PC-9 (cell line): Measurements from ENCODE around the gene CELF2. TPM values are rescaled to one million over a fixed set of nuclear protein-coding genes. Genes with fewer than 3 reads are reported as not detected.

Experiments used
- BruUV-seq: library from RNA; stranded (reverse); fragments of 400-500 nt; replicated peaks from 2 replicates; lab custom pipeline; 2021; lab: Mats Ljungman, UMichigan
- CTCF ChIA-PET: fragments of 300-600 bp; sonication (Branson Sonifier 250); formaldehyde crosslinking; loops from one replicate; lab custom pipeline; 2022; ENCODE audit warnings: antibody characterized with exemption; lab: Charles Lee
- POLR2A ChIA-PET: fragments of 300-600 bp; sonication (Branson Sonifier 250); formaldehyde crosslinking; loops from one replicate; lab custom pipeline; 2022; ENCODE audit warnings: antibody characterized with exemption; ENCODE audit not compliant: unreplicated experiment; lab: Charles Lee
- DNase-seq, 2 experiments: peaks; one replicate each; pipeline versions ENCODE4 v3.0.0 to v3.0.0-alpha.2; 2015 to 2022; ENCODE audit warnings: mixed read lengths in 1 of 2
- H2AFZ ChIP-seq: fragments of 200-600 bp; sonication (generic); 2 replicates; pipeline ENCODE4 v1.8.1; 2017; ENCODE audit warnings: antibody characterized with exemption
- H3F3A ChIP-seq: fragments of 200-600 bp; sonication (generic); 2 replicates; pipeline ENCODE4 v1.8.1; 2017; ENCODE audit warnings: antibody characterized with exemption, mild to moderate bottlenecking, low read depth; ENCODE audit not compliant: insufficient read depth
- H3K27ac ChIP-seq: fragments of 200-600 bp; sonication (generic); 2 replicates; pipeline ENCODE4 v1.6.1; 2016; ENCODE audit warnings: mixed run types
- H3K27me3 ChIP-seq: fragments of 200-600 bp; sonication (generic); 2 replicates; pipeline ENCODE4 v1.6.1; 2016; ENCODE audit warnings: low read depth, mixed run types; ENCODE audit not compliant: insufficient read depth
- H3K36me3 ChIP-seq: fragments of 200-600 bp; sonication (generic); 2 replicates; pipeline ENCODE4 v1.6.1; 2016; ENCODE audit warnings: low read depth, mixed run types
- H3K4me1 ChIP-seq: fragments of 200-600 bp; sonication (generic); replicated peaks from 2 replicates; pipeline ENCODE4 v1.6.1; 2016; ENCODE audit warnings: mixed run types; ENCODE audit not compliant: insufficient read depth
- H3K4me2 ChIP-seq: fragments of 200-600 bp; sonication (generic); 2 replicates; pipeline ENCODE4 v1.6.1; 2017; ENCODE audit warnings: mixed run types
- H3K4me3 ChIP-seq: fragments of 200-600 bp; sonication (generic); 2 replicates; pipeline ENCODE4 v1.6.1; 2016; ENCODE audit warnings: mixed run types
- H3K79me2 ChIP-seq: fragments of 200-600 bp; sonication (generic); 2 replicates; pipeline ENCODE4 v1.6.1; 2017; ENCODE audit warnings: low read depth, mixed run types
- H3K9me2 ChIP-seq: fragments of 200-600 bp; sonication (generic); 2 replicates; pipeline ENCODE4 v1.8.1; 2017; ENCODE audit warnings: mild to moderate bottlenecking; ENCODE audit not compliant: insufficient read depth
- H3K9me3 ChIP-seq: fragments of 200-600 bp; sonication (generic); 2 replicates; pipeline ENCODE4 v1.8.1; 2016; ENCODE audit warnings: low read depth; ENCODE audit not compliant: insufficient read depth
- H4K20me1 ChIP-seq: fragments of 200-600 bp; sonication (generic); 2 replicates; pipeline ENCODE4 v1.8.1; 2017; ENCODE audit not compliant: insufficient read depth
- EZH2 ChIP-seq: fragments of 200-600 bp; sonication (generic); IDR thresholded peaks from 2 replicates; pipeline ENCODE4 v1.8.0; 2017; ENCODE audit warnings: antibody characterized with exemption, low read depth
- intact Hi-C: fragments of 100-400 bp; cut with micrococcal nuclease; formaldehyde crosslinking; loops from one replicate; pipeline ENCODE4 v1.10.0; 2022; ENCODE audit not compliant: unreplicated experiment
- total RNA-seq: library from RNA; stranded (reverse); gene quantifications from 2 replicates; pipeline ENCODE4 v1.2.3, GENCODE V29; 2021
- TF ChIP-seq, protein P1 (sequence below): fragments of 200-600 bp; sonication (generic); conservative IDR thresholded peaks from 2 replicates; pipeline ENCODE4 v1.6.1; 2017; ENCODE audit warnings: mixed run types, antibody characterized with exemption, mild to moderate bottlenecking, moderate library complexity

CELF2 gene
- total RNA-seq, 1 experiment from 2014 or later, result not detected

DNA sequence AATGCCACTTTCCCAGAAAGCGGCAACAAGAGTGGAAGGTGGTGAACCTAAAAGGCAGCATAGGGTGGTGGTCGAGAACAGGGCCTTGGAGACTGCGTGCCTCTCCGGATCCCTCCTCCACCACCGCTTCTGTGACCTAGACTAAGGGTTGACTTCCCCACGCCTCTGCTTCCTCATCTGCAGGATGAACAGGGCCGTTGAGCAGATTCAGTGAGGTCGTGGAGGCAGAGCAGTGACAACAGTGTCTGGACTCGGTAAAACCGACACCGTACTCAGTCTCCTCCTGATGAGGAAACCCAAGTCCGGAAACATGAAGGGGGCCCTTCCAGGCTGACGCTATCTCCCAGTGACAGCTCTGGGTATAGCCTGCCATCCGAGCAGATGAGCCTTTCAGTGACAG lies 162.6 kb downstream of the CELF2 start:
- intact Hi-C loops, result no loop called here
- Histone ChIP-seq H3K9me3 (no peaks in the 10 kb centered on the region), H3K4me1 (no peaks in the 10 kb centered on the region), H3K27ac (no peak overlapping the region), H3K4me2 (no peak overlapping the region), H4K20me1 (no peaks in the 10 kb centered on the region), H3F3A (no peaks in the 10 kb centered on the region), H3K36me3 (no peaks in the 10 kb centered on the region), H2AFZ (no peak overlapping the region), H3K79me2 (no peaks in the 10 kb centered on the region), H3K9me2 (no peaks in the 10 kb centered on the region), H3K27me3 (peaks cover 60% of the 10 kb centered on the region), H3K4me3 (no peak overlapping the region)
- BruUV-seq, result no TSS peak
- CTCF ChIA-PET, result no interaction called here
- POLR2A ChIA-PET, result no interaction called here
- no peak for TF ChIP-seq EZH2
- TF ChIP-seq, protein P1, sequence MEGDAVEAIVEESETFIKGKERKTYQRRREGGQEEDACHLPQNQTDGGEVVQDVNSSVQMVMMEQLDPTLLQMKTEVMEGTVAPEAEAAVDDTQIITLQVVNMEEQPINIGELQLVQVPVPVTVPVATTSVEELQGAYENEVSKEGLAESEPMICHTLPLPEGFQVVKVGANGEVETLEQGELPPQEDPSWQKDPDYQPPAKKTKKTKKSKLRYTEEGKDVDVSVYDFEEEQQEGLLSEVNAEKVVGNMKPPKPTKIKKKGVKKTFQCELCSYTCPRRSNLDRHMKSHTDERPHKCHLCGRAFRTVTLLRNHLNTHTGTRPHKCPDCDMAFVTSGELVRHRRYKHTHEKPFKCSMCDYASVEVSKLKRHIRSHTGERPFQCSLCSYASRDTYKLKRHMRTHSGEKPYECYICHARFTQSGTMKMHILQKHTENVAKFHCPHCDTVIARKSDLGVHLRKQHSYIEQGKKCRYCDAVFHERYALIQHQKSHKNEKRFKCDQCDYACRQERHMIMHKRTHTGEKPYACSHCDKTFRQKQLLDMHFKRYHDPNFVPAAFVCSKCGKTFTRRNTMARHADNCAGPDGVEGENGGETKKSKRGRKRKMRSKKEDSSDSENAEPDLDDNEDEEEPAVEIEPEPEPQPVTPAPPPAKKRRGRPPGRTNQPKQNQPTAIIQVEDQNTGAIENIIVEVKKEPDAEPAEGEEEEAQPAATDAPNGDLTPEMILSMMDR, result no peak
- DNase-seq, result no peak

DNA sequence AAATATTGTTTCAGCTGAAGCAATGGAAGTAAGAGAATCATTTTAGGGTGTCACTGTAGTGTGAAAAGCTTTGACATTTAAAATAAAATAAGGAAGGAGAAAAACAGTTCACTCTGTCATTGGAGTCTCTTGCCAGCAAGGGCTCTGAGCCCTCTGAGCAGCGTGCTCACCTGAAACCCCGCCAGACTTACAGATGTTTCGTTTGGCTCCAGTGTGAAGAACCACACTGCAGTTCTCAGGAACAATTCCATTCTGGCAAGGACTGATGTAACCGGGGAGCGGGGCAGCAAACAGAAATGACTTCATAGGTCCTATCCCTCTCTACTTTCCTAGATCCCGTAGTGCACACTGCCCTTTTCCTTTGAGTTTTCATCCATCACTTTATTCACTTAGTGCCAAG lies 164.3 kb downstream of the CELF2 start:
- ChIA-PET CTCF (no interaction called here), POLR2A (no interaction called here)
- Histone ChIP-seq H3K27ac (no peak overlapping the region), H3K27me3 (peaks cover 44% of the 10 kb centered on the region), H3K4me3 (no peak overlapping the region), H3F3A (no peaks in the 10 kb centered on the region), H3K9me2 (no peaks in the 10 kb centered on the region), H3K9me3 (no peaks in the 10 kb centered on the region), H3K79me2 (no peaks in the 10 kb centered on the region), H4K20me1 (no peaks in the 10 kb centered on the region), H3K4me2 (no peak overlapping the region), H3K4me1 (no peaks in the 10 kb centered on the region), H2AFZ (no peak overlapping the region), H3K36me3 (no peaks in the 10 kb centered on the region)
- no peak for TF ChIP-seq EZH2
- TF ChIP-seq, protein P1, result no peak
- BruUV-seq, result no TSS peak
- intact Hi-C loops, result no loop called here
- DNase-seq, result no peak

DNA sequence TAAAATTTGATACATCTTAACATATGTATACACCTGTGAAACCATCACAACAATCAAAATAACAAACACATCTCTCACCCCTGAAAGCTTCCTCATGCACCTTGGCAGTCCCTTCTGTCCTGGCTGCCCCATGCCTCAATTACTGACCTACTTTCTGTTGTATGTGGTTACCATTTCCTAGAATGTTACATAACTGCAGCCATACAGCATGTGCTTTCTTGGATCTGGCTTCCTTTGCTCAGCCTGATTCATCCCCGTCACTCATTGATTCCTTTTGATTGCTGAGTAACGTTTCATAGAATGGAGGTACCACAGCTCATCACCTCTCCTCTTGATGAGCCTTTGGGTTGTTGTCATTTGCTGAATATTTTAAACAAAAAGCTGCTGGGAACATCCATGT lies 165.3 kb downstream of the CELF2 start:
- no peaks in the 10 kb centered on the region for H3K36me3 ChIP-seq
- no peaks in the 10 kb centered on the region for H3K4me1 ChIP-seq
- H3K9me3 ChIP-seq, result no peaks in the 10 kb centered on the region
- H3F3A ChIP-seq, result no peaks in the 10 kb centered on the region
- no peak overlapping the region for H3K4me2 ChIP-seq
- TF ChIP-seq EZH2, result no peak
- TF ChIP-seq, protein P1, result no peak
- DNase-seq, result no peak
- H3K79me2 ChIP-seq, result no peaks in the 10 kb centered on the region
- ChIA-PET CTCF (no interaction called here), POLR2A (no interaction called here)
- no peak overlapping the region for H3K4me3 ChIP-seq
- H4K20me1 ChIP-seq, result no peaks in the 10 kb centered on the region
- intact Hi-C loops, result no loop called here
- no peak overlapping the region for H2AFZ ChIP-seq
- no peaks in the 10 kb centered on the region for H3K9me2 ChIP-seq
- BruUV-seq, result no TSS peak
- peaks cover 37% of the 10 kb centered on the region for H3K27me3 ChIP-seq
- no peak overlapping the region for H3K27ac ChIP-seq
